B cell (primary cell): ENCODE measurements around the gene RASGEF1B. TPM values are rescaled to one million over a fixed set of nuclear protein-coding genes. Genes with fewer than 3 reads are reported as not detected.

Source experiments
- ATAC-seq: fragments of 200-7000 bp; cut with Tn5 transposase; one replicate; pipeline ENCODE4 v1.10.0; 2021; ENCODE audit warnings: low read depth, mild to moderate bottlenecking, moderate number of reproducible peaks, moderate library complexity
- CTCF ChIA-PET: fragments of 350-600 bp; sonication (Branson Sonifier 250); formaldehyde crosslinking; loops from one replicate; lab custom pipeline; 2021; ENCODE audit warnings: antibody characterized with exemption, inconsistent platforms; lab: Charles Lee
- POLR2A ChIA-PET: fragments of 350-600 bp; sonication (Branson Sonifier 250); formaldehyde crosslinking; loops from one replicate; lab custom pipeline; 2021; ENCODE audit warnings: antibody characterized with exemption; lab: Charles Lee
- DNase-seq: peaks from one replicate; pipeline ENCODE4 v3.0.0; 2013
- H2AFZ ChIP-seq: 2 replicates; pipeline ENCODE4 v1.6.1; 2012; ENCODE audit warnings: mild to moderate bottlenecking, low read depth, low read length; ENCODE audit not compliant: insufficient read depth, poor library complexity, severe bottlenecking
- H3K27ac ChIP-seq, 2 donors: 1 replicate in 1 of 2; 2 replicates in 1 of 2; pipeline ENCODE4 v1.5.1; 2012 to 2013; ENCODE audit warnings: low read length in 2 of 2, mild to moderate bottlenecking in 2 of 2, moderate library complexity in 1 of 2
- H3K27me3 ChIP-seq, 4 experiments: fragments of 200-600 bp in 1 of 4; sonication (generic) in 1 of 4; replicated peaks in 1 of 4; 1 replicate in 2 of 4; 2 replicates in 2 of 4; pipeline versions ENCODE4 v1.6.1 to v1.7.0; 2013 to 2016; ENCODE audit warnings: low read length in 3 of 4, mild to moderate bottlenecking in 2 of 4, mixed read lengths in 1 of 4, moderate library complexity in 1 of 4; ENCODE audit not compliant: insufficient read depth in 4 of 4, control insufficient read depth in 3 of 4; ENCODE audit errors: control extremely low read depth in 1 of 4
- H3K36me3 ChIP-seq, 2 experiments: replicated peaks in 1 of 2; 1 replicate in 1 of 2; 2 replicates in 1 of 2; pipeline versions ENCODE4 v1.6.1 to v1.7.1; 2013; ENCODE audit warnings: low read length in 1 of 2; ENCODE audit not compliant: insufficient read depth in 2 of 2, control insufficient read depth in 1 of 2; ENCODE audit errors: control extremely low read depth in 1 of 2, extremely low read depth in 1 of 2
- H3K4me1 ChIP-seq, 2 donors: fragments of 200-600 bp in 1 of 2; sonication (generic) in 1 of 2; 1 replicate in 1 of 2; 2 replicates in 1 of 2; pipeline versions ENCODE4 v1.5.1 to v1.6.1; 2013 to 2017; ENCODE audit warnings: low read length in 2 of 2; ENCODE audit not compliant: control insufficient read depth in 2 of 2, insufficient read depth in 2 of 2
- H3K4me2 ChIP-seq: replicated peaks from 2 replicates; pipeline ENCODE3; 2012; ENCODE audit warnings: mild to moderate bottlenecking, low read depth, low read length; ENCODE audit not compliant: poor library complexity, severe bottlenecking
- H3K4me3 ChIP-seq, 5 experiments: fragments of 200-600 bp in 1 of 5; sonication (generic) in 1 of 5; 1 replicate in 3 of 5; 2 replicates in 2 of 5; pipeline versions ENCODE4 v1.5.1 to v1.7.0; 2011 to 2016; ENCODE audit warnings: low read length in 4 of 5, mild to moderate bottlenecking in 4 of 5, low read depth in 2 of 5, control low read depth in 1 of 5, moderate library complexity in 1 of 5; ENCODE audit not compliant: insufficient read depth in 1 of 5; ENCODE audit errors: control extremely low read depth in 1 of 5, extremely low read depth in 1 of 5
- H3K79me2 ChIP-seq: fragments of 200-600 bp; sonication (generic); one replicate; pipeline ENCODE4 v1.6.0; 2016; ENCODE audit warnings: low read length; ENCODE audit not compliant: control insufficient read depth, insufficient read depth
- H3K9ac ChIP-seq: fragments of 200-600 bp; sonication (generic); 2 replicates; pipeline ENCODE4 v1.6.1; 2017; ENCODE audit warnings: mild to moderate bottlenecking, low read length, moderate library complexity
- H3K9me3 ChIP-seq, 3 donors: one replicate each; pipeline versions ENCODE4 v1.6.1 to v1.7.1; 2013; ENCODE audit warnings: low read length in 2 of 3; ENCODE audit not compliant: control insufficient read depth in 2 of 3, insufficient read depth in 1 of 3; ENCODE audit errors: control extremely low read depth in 1 of 3
- H4K20me1 ChIP-seq: 2 replicates; pipeline ENCODE4 v1.6.0; 2012; ENCODE audit warnings: mild to moderate bottlenecking, low read length; ENCODE audit not compliant: insufficient read depth, control insufficient read depth, poor library complexity, severe bottlenecking
- H3K27ac Mint-ChIP-seq: one replicate; pipeline ENCODE4 v1.8.0; 2021; ENCODE audit warnings: mixed read lengths
- H3K27me3 Mint-ChIP-seq: one replicate; pipeline ENCODE4 v1.8.0; 2021; ENCODE audit warnings: mixed read lengths
- H3K4me1 Mint-ChIP-seq: one replicate; pipeline ENCODE4 v1.8.0; 2021; ENCODE audit warnings: mixed read lengths
- H3K4me3 Mint-ChIP-seq: one replicate; pipeline ENCODE4 v1.8.0; 2021; ENCODE audit warnings: mixed read lengths
- H3K9me3 Mint-ChIP-seq: one replicate; pipeline ENCODE4 v1.8.0; 2022; ENCODE audit warnings: mixed read lengths; ENCODE audit not compliant: insufficient read depth
- CTCF ChIP-seq: fragments of 200-600 bp; IDR thresholded peaks from one replicate; pipeline ENCODE4 v1.8.0; 2022; ENCODE audit warnings: antibody characterized with exemption, mild to moderate bottlenecking
- EZH2 ChIP-seq: IDR thresholded peaks from 2 replicates; pipeline ENCODE4 v1.6.1; 2012; ENCODE audit warnings: borderline replicate concordance, low read depth, mild to moderate bottlenecking, moderate library complexity, low read length; ENCODE audit not compliant: insufficient read depth, poor library complexity, severe bottlenecking
- WGBS: methylation state at CpG from one replicate; pipeline ENCODE4 v1.1.5; 2013; ENCODE audit warnings: missing lambda C conversion rate; ENCODE audit not compliant: insufficient coverage; 5-methylcytosine and 5-hydroxymethylcytosine counted together
- intact Hi-C: fragments of 100-400 bp; cut with micrococcal nuclease; formaldehyde crosslinking; loops from one replicate; pipeline ENCODE4 v1.10.0; 2022
- polyA plus RNA-seq: library from polyadenylated mRNA; depleted of rRNA; stranded (reverse); fragments of >200 nt; gene quantifications from 2 replicates; pipeline ENCODE4 v1.2.3, GENCODE V29; 2012
- total RNA-seq, 2 donors: library from RNA; stranded (reverse); fragments of 120-200 nt in 1 of 2; gene quantifications; 1 replicate in 1 of 2; 2 replicates in 1 of 2; pipeline versions ENCODE4 v1.2.3 to v1.2.4, GENCODE V29; 2013 to 2022

Gene RASGEF1B
- total and polyA plus RNA-seq, 2 donors (not counting 1 experiment from before 2014, with no cell fraction given), result 20.4 to 130 TPM

GRCh38 chr4:81405900-81406401, 65.8 kb downstream of the RASGEF1B start:
- Mint-ChIP-seq H3K9me3 (no peaks in the 10 kb centered on the region), H3K27ac (no peak overlapping the region), H3K4me3 (no peak overlapping the region), H3K27me3 (no peaks in the 10 kb centered on the region), H3K4me1 (peaks cover 3% of the 10 kb centered on the region)
- WGBS, result 0% methylated on average over 2 of the region's 4 CpGs
- TF ChIP-seq CTCF (peak; percentile 99), EZH2 (no peak)
- H3K9ac ChIP-seq, result no peak overlapping the region
- no peak overlapping the region for H2AFZ ChIP-seq
- intact Hi-C loops, result loop anchor here (1.0 to 5.0 kb wide), 9 partner anchors 15 to 1331 kb away; no protein-coding TSS in a partner anchor
- ATAC-seq (peak; percentile 85), DNase-seq (peak; percentile 85)
- CTCF ChIA-PET, result interaction anchor here (1.0 to 4.6 kb wide), 21 partner anchors 11 to 954 kb away, joined by 3 to 45 read pairs (median 5); partner anchors contain the start of gene RASGEF1B
- no peaks in the 10 kb centered on the region for H3K36me3 ChIP-seq
- H3K27me3 ChIP-seq, result no peaks in the 10 kb centered on the region
- no peaks in the 10 kb centered on the region for H3K9me3 ChIP-seq
- H3K4me2 ChIP-seq, result peak overlapping the region; percentile 66
- H4K20me1 ChIP-seq, result no peaks in the 10 kb centered on the region
- no peaks in the 10 kb centered on the region for H3K4me1 ChIP-seq
- POLR2A ChIA-PET, result no interaction called here
- H3K79me2 ChIP-seq, result no peaks in the 10 kb centered on the region
- no peak overlapping the region for H3K27ac ChIP-seq
- H3K4me3 ChIP-seq, result peak overlapping the region in 1 of 5 experiments; percentile 12

GRCh38 chr4:81404741-81405140, 67.0 kb downstream of the RASGEF1B start:
- POLR2A ChIA-PET, result interaction anchor here (0.8 kb wide), 1 partner anchor 67 kb away, joined by 5 read pairs; no protein-coding TSS in a partner anchor
- Histone ChIP-seq H3K4me3 (no peak overlapping the region), H3K4me2 (no peak overlapping the region), H3K4me1 (no peaks in the 10 kb centered on the region), H3K27me3 (no peaks in the 10 kb centered on the region), H2AFZ (no peak overlapping the region), H3K9ac (no peak overlapping the region), H4K20me1 (no peaks in the 10 kb centered on the region), H3K9me3 (no peaks in the 10 kb centered on the region), H3K79me2 (no peaks in the 10 kb centered on the region), H3K27ac (no peak overlapping the region), H3K36me3 (no peaks in the 10 kb centered on the region)
- CTCF ChIA-PET, result interaction anchor here (0.6 to 1.5 kb wide), 11 partner anchors 11 to 880 kb away, joined by 3 to 9 read pairs (median 4); no protein-coding TSS in a partner anchor
- no peak overlapping the region for H3K4me3 Mint-ChIP-seq
- H3K27me3 Mint-ChIP-seq, result no peaks in the 10 kb centered on the region
- intact Hi-C loops, result loop anchor here (5.0 kb wide), 2 partner anchors 813 to 1333 kb away; no protein-coding TSS in a partner anchor
- DNase-seq (no peak), ATAC-seq (no peak)
- H3K4me1 Mint-ChIP-seq, result peaks cover 3% of the 10 kb centered on the region
- no peak overlapping the region for H3K27ac Mint-ChIP-seq
- H3K9me3 Mint-ChIP-seq, result no peaks in the 10 kb centered on the region
- 85% methylated on average over 4 of the region's 6 CpGs for WGBS
- TF ChIP-seq EZH2 (no peak), CTCF (no peak)
